Stomach (tissue), 9 donors: ENCODE measurements around the gene FBXW7. TPM values are rescaled to one million over a fixed set of nuclear protein-coding genes. Genes with fewer than 3 reads are reported as not detected.
"Not testable (repeated sequence)": the region's sequence is repeated elsewhere in the genome, so short reads cannot be mapped to it uniquely, and the experiment has no call there.

ENCODE experiments used
- DNase-seq, 2 donors: peaks; one replicate each; pipeline versions ENCODE4 v3.0.0 to v3.0.0-alpha.2; 2013 to 2019
- H3K27ac ChIP-seq, 5 donors: fragments of 200-600 bp in 4 of 5; sonication (generic) in 4 of 5; one replicate each; pipeline ENCODE4 v1.5.1; 2013 to 2019; ENCODE audit warnings: mild to moderate bottlenecking in 1 of 5, moderate library complexity in 1 of 5
- H3K27me3 ChIP-seq, 3 donors: fragments of 200-600 bp; sonication (generic); one replicate each; pipeline ENCODE4 v1.5.1; 2017 to 2019; ENCODE audit warnings: mixed run types in 1 of 3
- H3K36me3 ChIP-seq, 4 donors: fragments of 200-600 bp; sonication (generic); 1 replicate in 3 of 4; 2 replicates in 1 of 4; pipeline ENCODE4 v1.5.1; 2016 to 2019
- H3K4me1 ChIP-seq, 4 donors: fragments of 200-600 bp; sonication (generic); one replicate each; pipeline ENCODE4 v1.5.1; 2016 to 2019
- H3K4me3 ChIP-seq, 4 donors: fragments of 200-600 bp; sonication (generic) in 3 of 4; one replicate each; pipeline ENCODE4 v1.5.1; 2016 to 2019; ENCODE audit warnings: mild to moderate bottlenecking in 1 of 4
- H3K9me3 ChIP-seq, 4 donors: fragments of 200-600 bp; sonication (generic); one replicate each; pipeline ENCODE4 v1.5.1; 2016 to 2019
- EP300 ChIP-seq: sonication (generic); formaldehyde crosslinking; IDR thresholded peaks from one replicate; pipeline ENCODE4 v1.6.1; 2017; ENCODE audit warnings: antibody characterized with exemption
- POLR2A ChIP-seq, 4 donors: fragments of 450-650 bp; IDR thresholded peaks; one replicate each; pipeline ENCODE4 v1.6.1; 2016; ENCODE audit warnings: antibody characterized with exemption in 4 of 4, control low read depth in 2 of 4, mild to moderate bottlenecking in 1 of 4, moderate library complexity in 1 of 4
- POLR2AphosphoS5 ChIP-seq, 3 donors: sonication (generic); formaldehyde crosslinking; IDR thresholded peaks; one replicate each; pipeline ENCODE4 v1.6.1; 2016; ENCODE audit warnings: antibody characterized with exemption in 3 of 3
- WGBS, 5 donors: extraction: QIAGEN DNeasy Blood & Tissue Kit in 3 of 5; methylation state at CpG; one replicate each; pipeline versions ENCODE4 v1.1.5 to v1.1.7; 2013 to 2018; 5-methylcytosine and 5-hydroxymethylcytosine counted together
- intact Hi-C: fragments of 100-400 bp; cut with DNase I; formaldehyde crosslinking; loops from one replicate; pipeline ENCODE4 v1.15.1; 2023; ENCODE audit warnings: low total_unique reads
- polyA plus RNA-seq, 3 donors: library from polyadenylated mRNA; stranded (reverse); fragments of 200-250 nt; gene quantifications; one replicate each; pipeline ENCODE4 v1.2.3, GENCODE V29; 2013
- total RNA-seq, 5 donors: library from RNA; depleted of rRNA; stranded (reverse); fragments of >200 nt; gene quantifications; one replicate each; pipeline versions ENCODE4 v1.1.0 to v1.2.3, GENCODE V29; 2014 to 2016
- TF ChIP-seq, protein P1 (sequence below), 7 experiments: fragments of 450-650 bp in 4 of 7; fragments of 200-600 bp in 3 of 7; sonication (generic) in 3 of 7; IDR thresholded peaks; one replicate each; pipeline ENCODE4 v1.5.1; 2016 to 2019; ENCODE audit warnings: antibody characterized with exemption in 7 of 7, control low read depth in 2 of 7, mild to moderate bottlenecking in 1 of 7
- donor health status: healthy with polysubstance abuse.
- donor health status: Bipolar disorder and iron deficiency.
- donor health status: healthy.

Gene FBXW7
- total and polyA plus RNA-seq, 8 donors = 8.7 to 119 (median 25.1) TPM

DNA sequence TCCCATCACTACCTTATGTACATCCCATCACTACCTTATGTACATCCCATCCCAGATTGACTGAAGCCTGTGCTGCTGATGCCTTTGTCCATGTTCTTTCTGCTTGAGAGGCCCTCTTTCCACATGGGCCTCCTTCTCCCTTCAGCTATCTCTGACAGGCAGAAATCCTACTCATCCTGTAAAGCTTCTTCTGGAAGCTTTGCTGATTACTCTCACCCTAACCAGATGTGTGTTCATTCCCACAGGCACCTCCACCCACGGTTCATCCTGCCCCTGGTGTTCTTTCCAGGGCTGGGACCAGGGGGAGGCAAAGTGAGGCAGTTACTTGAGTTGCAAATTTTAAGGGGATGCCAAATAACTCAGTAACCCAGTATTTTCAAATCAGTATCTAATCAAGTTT is 22.5 kb upstream of the FBXW7 start:
- Histone ChIP-seq H3K27ac (no peak overlapping the region), H3K36me3 (no peaks in the 10 kb centered on the region), H3K9me3 (no peaks in the 10 kb centered on the region), H3K4me3 (no peak overlapping the region), H3K4me1 (peaks cover 0 to 4% (median 0%) of the 10 kb centered on the region in 4 donors), H3K27me3 (no peaks in the 10 kb centered on the region)
- intact Hi-C loops = no loop called here
- no peak for TF ChIP-seq POLR2A (IDR thresholded peaks at IDR 0.05)
- TF ChIP-seq POLR2AphosphoS5 (IDR thresholded peaks at IDR 0.05) = no peak
- TF ChIP-seq, protein P1, sequence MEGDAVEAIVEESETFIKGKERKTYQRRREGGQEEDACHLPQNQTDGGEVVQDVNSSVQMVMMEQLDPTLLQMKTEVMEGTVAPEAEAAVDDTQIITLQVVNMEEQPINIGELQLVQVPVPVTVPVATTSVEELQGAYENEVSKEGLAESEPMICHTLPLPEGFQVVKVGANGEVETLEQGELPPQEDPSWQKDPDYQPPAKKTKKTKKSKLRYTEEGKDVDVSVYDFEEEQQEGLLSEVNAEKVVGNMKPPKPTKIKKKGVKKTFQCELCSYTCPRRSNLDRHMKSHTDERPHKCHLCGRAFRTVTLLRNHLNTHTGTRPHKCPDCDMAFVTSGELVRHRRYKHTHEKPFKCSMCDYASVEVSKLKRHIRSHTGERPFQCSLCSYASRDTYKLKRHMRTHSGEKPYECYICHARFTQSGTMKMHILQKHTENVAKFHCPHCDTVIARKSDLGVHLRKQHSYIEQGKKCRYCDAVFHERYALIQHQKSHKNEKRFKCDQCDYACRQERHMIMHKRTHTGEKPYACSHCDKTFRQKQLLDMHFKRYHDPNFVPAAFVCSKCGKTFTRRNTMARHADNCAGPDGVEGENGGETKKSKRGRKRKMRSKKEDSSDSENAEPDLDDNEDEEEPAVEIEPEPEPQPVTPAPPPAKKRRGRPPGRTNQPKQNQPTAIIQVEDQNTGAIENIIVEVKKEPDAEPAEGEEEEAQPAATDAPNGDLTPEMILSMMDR (IDR thresholded peaks at IDR 0.05) = no peak
- no peak for TF ChIP-seq EP300
- WGBS, 5 donors = 56 to 81% (median 80%) methylated on average over 1 of the region's 1 CpG
- no peak for DNase-seq

DNA sequence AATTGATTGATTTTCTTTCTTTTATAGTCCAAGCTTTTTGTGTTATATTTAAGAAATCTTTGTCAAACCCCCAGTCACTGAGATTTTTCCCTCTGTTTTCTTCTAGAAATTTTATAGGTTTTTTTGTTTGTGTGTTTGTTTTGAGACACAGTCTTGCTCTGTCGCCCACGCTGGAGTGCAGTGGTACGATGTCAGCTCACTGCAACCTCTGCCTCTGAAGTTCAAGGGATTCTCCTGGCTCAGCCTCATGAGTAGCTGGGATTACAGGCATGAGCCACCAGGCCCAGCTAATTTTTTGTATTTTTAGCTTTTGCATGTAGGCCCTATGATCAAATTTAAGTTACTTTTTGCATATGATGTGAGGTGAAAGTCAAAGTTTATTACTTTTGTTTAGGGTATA is 20.9 kb upstream of the FBXW7 start:
- DNase-seq = no peak
- intact Hi-C loops = no loop called here
- WGBS, 5 donors = 71 to 96% (median 89%) methylated on average over 3 of the region's 3 CpGs
- H3K9me3 ChIP-seq = no peaks in the 10 kb centered on the region
- no peak overlapping the region for H3K4me3 ChIP-seq
- H3K27ac ChIP-seq = no peak overlapping the region
- no peaks in the 10 kb centered on the region for H3K36me3 ChIP-seq
- no peak for TF ChIP-seq EP300
- TF ChIP-seq POLR2AphosphoS5 (IDR thresholded peaks at IDR 0.05) = no peak
- no peak for TF ChIP-seq POLR2A (IDR thresholded peaks at IDR 0.05)
- TF ChIP-seq, protein P1 (IDR thresholded peaks at IDR 0.05) = no peak
- no peaks in the 10 kb centered on the region for H3K4me1 ChIP-seq
- no peaks in the 10 kb centered on the region for H3K27me3 ChIP-seq

DNA sequence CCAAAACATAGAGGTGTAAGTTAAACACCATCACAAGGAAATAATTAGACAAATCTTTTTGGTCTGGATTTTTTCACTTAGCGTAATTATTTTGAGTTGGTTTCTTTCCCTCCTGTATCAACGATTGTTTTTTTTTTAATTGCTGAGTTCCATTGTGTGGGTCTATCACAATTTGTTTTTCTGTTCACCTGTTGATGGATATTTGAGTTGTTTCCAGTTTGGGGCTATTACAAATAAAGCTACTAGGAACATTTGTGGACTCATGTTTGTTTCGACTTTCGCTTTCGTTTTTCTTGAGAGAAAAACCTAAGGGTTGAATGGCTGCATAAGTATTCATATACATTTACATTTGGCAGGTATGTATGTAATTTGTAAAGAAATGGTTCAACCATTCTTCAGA is 20.4 kb upstream of the FBXW7 start:
- Histone ChIP-seq H3K36me3 (no peaks in the 10 kb centered on the region), H3K27me3 (no peaks in the 10 kb centered on the region), H3K4me3 (no peak overlapping the region), H3K9me3 (no peaks in the 10 kb centered on the region), H3K4me1 (no peaks in the 10 kb centered on the region), H3K27ac (no peak overlapping the region)
- no peak for DNase-seq
- 69 to 79% (median 72%) methylated on average over 5 of the region's 5 CpGs for WGBS, 5 donors
- intact Hi-C loops = no loop called here
- TF ChIP-seq, protein P1 (IDR thresholded peaks at IDR 0.05) = no peak
- TF ChIP-seq EP300 (no peak), POLR2AphosphoS5 (IDR thresholded peaks at IDR 0.05) (no peak), POLR2A (IDR thresholded peaks at IDR 0.05) (no peak)

DNA sequence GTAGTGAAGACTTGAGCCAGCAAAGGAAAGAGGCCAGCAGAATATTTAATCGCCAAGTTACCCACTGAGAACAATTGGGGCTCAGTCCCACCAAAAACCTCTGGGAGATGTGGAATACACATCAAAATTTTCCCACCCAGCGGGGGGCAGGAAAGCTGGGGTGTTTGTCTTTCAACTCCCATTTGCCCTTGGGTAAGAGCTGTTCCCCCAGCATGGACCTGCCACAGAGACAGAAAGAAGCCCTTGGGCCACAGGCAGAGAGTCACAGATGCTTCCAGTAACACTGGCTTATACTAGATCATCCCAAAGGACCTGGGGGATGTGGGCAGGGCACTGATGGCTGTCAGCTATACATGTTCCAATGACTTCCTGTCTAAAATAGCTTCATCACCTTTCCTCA is 18.9 kb upstream of the FBXW7 start:
- no peaks in the 10 kb centered on the region for H3K4me1 ChIP-seq
- DNase-seq = no peak
- H3K9me3 ChIP-seq = no peaks in the 10 kb centered on the region
- intact Hi-C loops = no loop called here
- no peaks in the 10 kb centered on the region for H3K27me3 ChIP-seq
- no peak overlapping the region for H3K4me3 ChIP-seq
- H3K36me3 ChIP-seq = no peaks in the 10 kb centered on the region
- WGBS, 5 donors = 86 to 96% (median 91%) methylated on average over 2 of the region's 2 CpGs
- H3K27ac ChIP-seq = peak overlapping the region in 1 of 5 donors; percentile 51
- TF ChIP-seq POLR2AphosphoS5 (IDR thresholded peaks at IDR 0.05) (no peak), POLR2A (IDR thresholded peaks at IDR 0.05) (no peak), EP300 (no peak)
- TF ChIP-seq, protein P1 (IDR thresholded peaks at IDR 0.05) = no peak

DNA sequence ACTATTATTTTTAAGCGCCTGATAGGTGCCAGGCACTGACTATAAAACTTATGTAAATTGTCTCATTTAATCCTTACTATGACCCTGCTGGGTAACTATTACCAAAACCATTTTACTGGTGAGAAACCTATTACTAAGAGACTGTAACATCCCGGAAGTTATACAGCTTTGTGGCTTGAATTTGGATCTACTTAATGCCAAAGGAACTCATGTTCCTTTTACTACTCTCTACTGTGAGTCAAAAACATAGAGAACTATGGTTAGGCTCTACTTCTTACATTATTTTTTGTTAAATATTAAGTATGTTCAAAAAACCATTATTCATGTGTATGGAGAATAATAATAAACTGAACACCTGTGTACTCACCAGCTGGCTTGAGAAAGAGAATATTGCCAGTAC is 14.8 kb upstream of the FBXW7 start:
- DNase-seq, H3K36me3 ChIP-seq, H3K4me1 ChIP-seq, H3K4me3 ChIP-seq, intact Hi-C loops, H3K9me3 ChIP-seq, H3K27ac ChIP-seq, H3K27me3 ChIP-seq: not testable (repeated sequence)
- WGBS, 5 donors = 85 to 96% (median 95%) methylated on average over 2 of the region's 2 CpGs
